HEK293 (cell line): ENCODE data around the gene MRC2.

ENCODE experiments used
- MEIS1 ChIP-seq: sonication (generic); formaldehyde crosslinking; IDR thresholded peaks from 2 replicates; pipeline ENCODE4 v1.8.1; 2022; ENCODE audit warnings: missing genetic modification reagents, mild to moderate bottlenecking, borderline replicate concordance
- TF ChIP-seq, protein P1 (sequence below): fragments of 450-650 bp; formaldehyde crosslinking; IDR thresholded peaks from 2 replicates; pipeline ENCODE4 v1.5.1; 2016; ENCODE audit warnings: missing biosample characterization, missing genetic modification characterization

DNA sequence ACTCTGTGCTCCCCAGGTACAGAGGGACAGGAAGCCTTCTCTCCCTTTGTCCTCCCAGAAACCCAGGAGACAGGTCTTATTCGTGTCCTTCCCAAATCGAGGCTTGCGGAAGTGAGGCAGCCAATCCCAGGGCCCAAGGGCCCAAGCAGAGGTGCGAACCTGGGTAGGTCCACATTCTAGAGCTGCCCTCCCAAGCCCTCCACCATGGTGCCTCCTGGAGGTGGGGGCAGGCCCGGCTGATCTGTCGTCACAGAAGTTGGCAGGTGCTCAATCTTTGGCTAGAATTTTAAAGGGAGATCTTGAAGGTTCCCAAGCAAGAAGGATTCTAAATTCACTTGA, 21.5 kb downstream of the MRC2 start:
- TF ChIP-seq MEIS1 (CRISPR knock-in tag): no peak
- TF ChIP-seq, protein P1, sequence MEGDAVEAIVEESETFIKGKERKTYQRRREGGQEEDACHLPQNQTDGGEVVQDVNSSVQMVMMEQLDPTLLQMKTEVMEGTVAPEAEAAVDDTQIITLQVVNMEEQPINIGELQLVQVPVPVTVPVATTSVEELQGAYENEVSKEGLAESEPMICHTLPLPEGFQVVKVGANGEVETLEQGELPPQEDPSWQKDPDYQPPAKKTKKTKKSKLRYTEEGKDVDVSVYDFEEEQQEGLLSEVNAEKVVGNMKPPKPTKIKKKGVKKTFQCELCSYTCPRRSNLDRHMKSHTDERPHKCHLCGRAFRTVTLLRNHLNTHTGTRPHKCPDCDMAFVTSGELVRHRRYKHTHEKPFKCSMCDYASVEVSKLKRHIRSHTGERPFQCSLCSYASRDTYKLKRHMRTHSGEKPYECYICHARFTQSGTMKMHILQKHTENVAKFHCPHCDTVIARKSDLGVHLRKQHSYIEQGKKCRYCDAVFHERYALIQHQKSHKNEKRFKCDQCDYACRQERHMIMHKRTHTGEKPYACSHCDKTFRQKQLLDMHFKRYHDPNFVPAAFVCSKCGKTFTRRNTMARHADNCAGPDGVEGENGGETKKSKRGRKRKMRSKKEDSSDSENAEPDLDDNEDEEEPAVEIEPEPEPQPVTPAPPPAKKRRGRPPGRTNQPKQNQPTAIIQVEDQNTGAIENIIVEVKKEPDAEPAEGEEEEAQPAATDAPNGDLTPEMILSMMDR (tag by site-specific recombination): no peak
